HCT116 (cell line): Measurements from ENCODE around the gene TEX29.

Experiments
- ATF3 ChIP-seq: IDR thresholded peaks from 2 replicates; pipeline ENCODE4 v1.6.1; 2012
- EGR1 ChIP-seq: IDR thresholded peaks from 2 replicates; pipeline ENCODE4 v1.6.1; 2012; ENCODE audit warnings: low read depth
- EZH2 ChIP-seq: fragments of 200-600 bp; sonication (generic); IDR thresholded peaks from 2 replicates; pipeline ENCODE4 v1.6.1; 2017; ENCODE audit warnings: antibody characterized with exemption, mixed run types
- POLR2A ChIP-seq: IDR thresholded peaks from 2 replicates; pipeline ENCODE4 v1.7.0; 2011; ENCODE audit warnings: borderline replicate concordance; ENCODE audit not compliant: insufficient read depth, insufficient read length; ENCODE audit errors: extremely low read depth
- SIN3A ChIP-seq: IDR thresholded peaks from 2 replicates; pipeline ENCODE4 v1.6.1; 2012; ENCODE audit warnings: low read depth
- TF ChIP-seq, protein P1 (sequence below), 3 experiments: fragments of 200-600 bp in 1 of 3; sonication (generic) in 1 of 3; IDR thresholded peaks in 2 of 3; conservative IDR thresholded peaks in 1 of 3; 2 replicates each; pipeline ENCODE4 v1.5.1; 2012 to 2017; ENCODE audit warnings: low read depth in 2 of 3, low read length in 2 of 3, antibody characterized with exemption in 1 of 3, borderline replicate concordance in 1 of 3, control low read depth in 1 of 3, mild to moderate bottlenecking in 1 of 3, mixed read lengths in 1 of 3, mixed run types in 1 of 3, moderate library complexity in 1 of 3; ENCODE audit not compliant: insufficient read depth in 1 of 3

DNA sequence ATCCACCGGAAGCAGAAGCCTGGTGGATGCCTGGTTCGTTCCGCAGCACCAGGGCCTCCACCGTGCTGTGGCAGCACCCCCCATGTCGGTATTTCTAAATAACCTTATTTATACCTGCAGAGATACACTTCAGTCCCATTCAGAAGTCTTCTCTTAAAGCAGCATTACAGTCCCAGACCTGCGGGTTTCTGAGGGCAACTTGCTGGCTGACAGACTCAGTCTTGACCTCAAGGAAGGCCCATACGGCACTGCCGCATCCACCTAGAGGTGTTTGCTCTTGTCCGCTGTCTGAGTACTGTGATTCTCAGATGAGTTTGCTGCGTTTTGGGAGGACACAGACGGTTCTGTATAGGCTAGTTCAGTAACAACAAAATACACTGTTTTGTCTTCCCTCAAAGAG lies 16.9 kb upstream of the TEX29 start:
- TF ChIP-seq EZH2: no peak
- TF ChIP-seq ATF3: no peak
- no peak for TF ChIP-seq POLR2A
- TF ChIP-seq SIN3A: no peak
- TF ChIP-seq, protein P1, sequence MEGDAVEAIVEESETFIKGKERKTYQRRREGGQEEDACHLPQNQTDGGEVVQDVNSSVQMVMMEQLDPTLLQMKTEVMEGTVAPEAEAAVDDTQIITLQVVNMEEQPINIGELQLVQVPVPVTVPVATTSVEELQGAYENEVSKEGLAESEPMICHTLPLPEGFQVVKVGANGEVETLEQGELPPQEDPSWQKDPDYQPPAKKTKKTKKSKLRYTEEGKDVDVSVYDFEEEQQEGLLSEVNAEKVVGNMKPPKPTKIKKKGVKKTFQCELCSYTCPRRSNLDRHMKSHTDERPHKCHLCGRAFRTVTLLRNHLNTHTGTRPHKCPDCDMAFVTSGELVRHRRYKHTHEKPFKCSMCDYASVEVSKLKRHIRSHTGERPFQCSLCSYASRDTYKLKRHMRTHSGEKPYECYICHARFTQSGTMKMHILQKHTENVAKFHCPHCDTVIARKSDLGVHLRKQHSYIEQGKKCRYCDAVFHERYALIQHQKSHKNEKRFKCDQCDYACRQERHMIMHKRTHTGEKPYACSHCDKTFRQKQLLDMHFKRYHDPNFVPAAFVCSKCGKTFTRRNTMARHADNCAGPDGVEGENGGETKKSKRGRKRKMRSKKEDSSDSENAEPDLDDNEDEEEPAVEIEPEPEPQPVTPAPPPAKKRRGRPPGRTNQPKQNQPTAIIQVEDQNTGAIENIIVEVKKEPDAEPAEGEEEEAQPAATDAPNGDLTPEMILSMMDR (IDR thresholded peaks at IDR 0.05 in 2 of 3, conservative IDR thresholded peaks at IDR 0.05 in 1 of 3; ENCODE audit: borderline replicate concordance in 1 of 3, insufficient read depth in 1 of 3, low read depth in 2 of 3, low read length in 2 of 3): no peak
- TF ChIP-seq EGR1: no peak
